ENCODE data around the gene DAPK2. TPM values are rescaled to one million over a fixed set of nuclear protein-coding genes. Genes with fewer than 3 reads are reported as not detected.

The DAPK2 gene
- total and polyA plus RNA-seq, 7 experiments from 2014 or later = 0.46 to 9.3 (median 4.2) TPM; not detected in 3

DNA sequence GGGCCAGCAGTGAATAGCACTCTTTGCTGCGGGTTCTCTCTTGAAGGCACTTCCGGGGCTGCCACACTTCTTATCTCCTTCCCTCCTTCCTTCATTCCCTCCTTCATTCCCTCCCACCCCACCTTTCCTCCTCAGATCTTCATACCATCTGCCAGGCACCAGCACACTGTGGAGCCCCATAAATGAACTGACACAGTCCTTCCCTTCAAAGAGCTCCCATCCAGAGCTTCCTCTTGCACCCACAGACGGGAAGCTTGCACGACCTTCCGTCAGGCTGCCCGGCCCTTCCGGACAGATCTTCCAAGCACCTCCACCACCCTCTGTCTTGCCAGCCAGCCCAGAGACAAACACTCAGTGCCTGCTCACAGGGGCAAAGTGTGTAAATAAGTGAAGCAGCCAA, 147.1 kb downstream of the DAPK2 start:
- Mint-ChIP-seq H3K36me3 (peaks cover 0 to 7% (median 0%) of the 10 kb centered on the region in 5 donors), H3K4me3 (peak overlapping the region in 8 of 10 donors; percentile 26 to 69 (median 49)), H3K27me3 (peaks cover 0 to 2% (median 0%) of the 10 kb centered on the region in 5 donors), H3K4me1 (peaks cover 15 to 69% (median 63%) of the 10 kb centered on the region in 7 donors), H3K9me3 (peaks cover 0 to 3% (median 0%) of the 10 kb centered on the region in 11 donors), H3K27ac (peak overlapping the region; percentile 9 to 85 (median 68))
- no peak for DNase-seq
- Histone ChIP-seq H3K27ac (ENCODE audit: low read depth, low read length) (peak overlapping the region; percentile 31), H3K4me3 (ENCODE audit: low read length) (no peak overlapping the region), H3K27me3 (ENCODE audit: control insufficient read depth in 2 of 2, insufficient read depth in 2 of 2, low read length in 2 of 2) (no peaks in the 10 kb centered on the region), H3K9me3 (ENCODE audit: control insufficient read depth in 2 of 3, low read length in 3 of 3) (no peaks in the 10 kb centered on the region), H3K4me1 (ENCODE audit: control insufficient read depth in 2 of 2, insufficient read depth in 2 of 2, low read length in 2 of 2) (peaks cover 15 to 34% of the 10 kb centered on the region in 2 donors), H3K36me3 (ENCODE audit: control insufficient read depth in 2 of 3, insufficient read depth in 3 of 3, low read length in 3 of 3) (no peaks in the 10 kb centered on the region)
- ATAC-seq = peak; percentile 23
- CTCF ChIA-PET = no interaction called here
- intact Hi-C loops (cut with micrococcal nuclease) = no loop called here
- POLR2A ChIA-PET = interaction anchor here (1.2 kb wide), 1 partner anchor 66 kb away, joined by 4 read pairs; no protein-coding TSS in a partner anchor

DNA sequence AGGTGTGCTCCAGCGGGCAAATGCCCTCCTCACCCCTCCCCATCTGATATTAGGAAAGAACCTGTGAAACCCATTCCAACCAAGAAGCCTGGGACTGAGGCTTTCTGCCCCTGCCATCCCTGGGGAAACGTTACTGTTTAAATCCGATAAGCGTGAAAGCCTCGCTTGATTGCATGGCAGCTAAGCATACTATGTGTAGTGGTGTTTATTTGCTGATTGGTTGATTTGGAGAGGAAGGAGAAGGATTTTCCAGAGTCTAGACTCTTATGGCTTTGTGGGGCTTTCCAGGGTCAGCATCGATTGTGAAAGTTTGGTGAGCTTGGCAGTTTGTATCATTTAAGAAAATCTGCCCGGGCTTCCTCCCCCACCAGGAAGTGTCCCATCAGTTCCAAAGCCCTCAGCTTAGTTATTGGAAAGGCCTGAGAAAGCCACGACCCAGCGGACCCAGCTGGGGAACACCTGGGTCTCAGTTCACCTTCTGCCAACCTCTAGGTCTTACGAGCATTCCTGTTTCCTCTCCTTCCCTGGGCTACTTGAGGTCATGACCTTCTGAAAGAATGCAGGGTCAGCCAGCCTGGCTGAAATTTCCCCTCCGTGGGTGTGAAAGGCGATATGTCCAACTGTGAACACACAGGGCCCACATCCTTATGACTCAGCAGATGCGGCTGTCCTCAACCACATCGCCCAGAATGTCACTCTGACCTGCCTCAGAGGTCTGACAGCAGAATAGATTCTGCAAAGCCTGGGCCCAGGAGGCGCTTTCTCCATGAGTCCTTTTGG, 149.8 kb downstream of the DAPK2 start:
- H3K9me3 ChIP-seq (ENCODE audit: control insufficient read depth in 2 of 3, low read length in 3 of 3) = no peaks in the 10 kb centered on the region
- ATAC-seq = peak; percentile 62

DNA sequence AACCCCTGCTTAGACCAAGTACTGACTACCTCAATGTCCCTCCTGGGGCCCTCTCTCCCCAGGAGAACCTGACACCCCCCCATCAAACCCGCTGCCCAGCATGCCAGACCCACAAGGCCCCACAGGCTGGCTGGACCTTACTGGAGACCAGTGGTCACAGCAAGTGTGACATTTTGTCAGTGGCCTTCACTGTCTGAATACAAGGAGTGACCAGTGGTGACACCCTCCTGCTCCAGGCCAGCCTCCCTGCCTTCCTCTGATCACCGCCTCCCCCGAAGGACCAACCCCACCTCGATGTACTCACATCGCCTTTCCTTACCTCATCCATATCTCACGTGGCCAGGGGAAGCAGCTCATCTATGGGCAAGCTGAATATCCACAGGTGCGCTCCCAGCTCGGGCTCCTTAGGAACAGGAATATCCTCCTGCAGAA, 150.5 kb downstream of the DAPK2 start:
- Histone ChIP-seq H3K4me1 (ENCODE audit: control insufficient read depth in 2 of 2, insufficient read depth in 2 of 2, low read length in 2 of 2) (peaks cover 49 to 67% of the 10 kb centered on the region in 2 donors), H3K4me3 (ENCODE audit: low read length) (no peak overlapping the region), H3K27me3 (ENCODE audit: control insufficient read depth in 2 of 2, insufficient read depth in 2 of 2, low read length in 2 of 2) (no peaks in the 10 kb centered on the region), H3K27ac (ENCODE audit: low read depth, low read length) (no peak overlapping the region), H3K9me3 (ENCODE audit: control insufficient read depth in 2 of 3, low read length in 3 of 3) (no peaks in the 10 kb centered on the region), H3K36me3 (ENCODE audit: control insufficient read depth in 2 of 3, insufficient read depth in 3 of 3, low read length in 3 of 3) (no peaks in the 10 kb centered on the region)
- DNase-seq (no peak), ATAC-seq (no peak)
- peaks cover 0 to 2% (median 0%) of the 10 kb centered on the region in 5 donors for H3K27me3 Mint-ChIP-seq
- H3K36me3 Mint-ChIP-seq = peaks cover 0 to 7% (median 0%) of the 10 kb centered on the region in 5 donors
- H3K9me3 Mint-ChIP-seq = peaks cover 0 to 3% (median 0%) of the 10 kb centered on the region in 11 donors
- CTCF ChIA-PET = no interaction called here
- H3K4me1 Mint-ChIP-seq = peaks cover 49 to 96% (median 91%) of the 10 kb centered on the region in 7 donors
- H3K27ac Mint-ChIP-seq = peak overlapping the region in 6 of 9 donors; percentile 31 to 91 (median 72)
- intact Hi-C loops (cut with micrococcal nuclease) = no loop called here
- POLR2A ChIA-PET = no interaction called here
- peak overlapping the region in 3 of 10 donors; percentile 15 to 74 (median 36) for H3K4me3 Mint-ChIP-seq

More for the DNA sequence above, 149.8 kb downstream of the DAPK2 start:
- Mint-ChIP-seq H3K27ac (peak overlapping the region in 8 of 9 donors; percentile 5 to 91 (median 68)), H3K36me3 (peaks cover 0 to 7% (median 0%) of the 10 kb centered on the region in 5 donors), H3K27me3 (peaks cover 0 to 2% (median 0%) of the 10 kb centered on the region in 5 donors), H3K4me3 (peak overlapping the region in 4 of 10 donors; percentile 7 to 36 (median 18)), H3K9me3 (peaks cover 0 to 3% (median 0%) of the 10 kb centered on the region in 11 donors), H3K4me1 (peaks cover 42 to 92% (median 84%) of the 10 kb centered on the region in 7 donors)
- Histone ChIP-seq H3K36me3 (ENCODE audit: control insufficient read depth in 2 of 3, insufficient read depth in 3 of 3, low read length in 3 of 3) (no peaks in the 10 kb centered on the region), H3K4me1 (ENCODE audit: control insufficient read depth in 2 of 2, insufficient read depth in 2 of 2, low read length in 2 of 2) (peaks cover 42 to 61% of the 10 kb centered on the region in 2 donors), H3K27ac (ENCODE audit: low read depth, low read length) (no peak overlapping the region), H3K27me3 (ENCODE audit: control insufficient read depth in 2 of 2, insufficient read depth in 2 of 2, low read length in 2 of 2) (no peaks in the 10 kb centered on the region), H3K4me3 (ENCODE audit: low read length) (no peak overlapping the region)
- DNase-seq = peak in 1 of 9 donors; percentile 71
- POLR2A ChIA-PET = no interaction called here
- intact Hi-C loops (cut with micrococcal nuclease) = no loop called here
- CTCF ChIA-PET = interaction anchor here (0.6 to 0.7 kb wide), 2 partner anchors 27 to 154 kb away, joined by 3 to 4 read pairs; no protein-coding TSS in a partner anchor

DNA sequence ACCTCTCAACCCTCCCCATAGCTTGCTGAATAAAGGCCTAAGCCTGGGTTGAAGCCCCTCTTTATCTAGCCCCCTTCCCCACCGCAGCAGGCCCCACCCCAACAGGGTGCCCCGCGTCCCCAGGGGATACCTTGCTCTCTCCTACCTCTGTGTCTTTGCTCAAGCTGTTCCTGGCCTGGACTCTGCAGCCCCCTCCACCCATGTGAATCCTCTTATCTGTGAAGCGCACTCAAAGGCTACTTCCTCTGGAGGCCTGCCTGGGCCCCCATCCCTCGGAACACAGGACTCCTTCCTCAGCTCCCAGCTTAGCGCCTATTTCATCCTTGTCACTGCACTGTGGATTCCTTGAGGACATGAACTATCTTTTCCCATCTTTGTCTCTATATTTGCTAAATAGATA, 151.1 kb downstream of the DAPK2 start:
- peak overlapping the region in 2 of 10 donors; percentile 7 to 27 for H3K4me3 Mint-ChIP-seq

DNA sequence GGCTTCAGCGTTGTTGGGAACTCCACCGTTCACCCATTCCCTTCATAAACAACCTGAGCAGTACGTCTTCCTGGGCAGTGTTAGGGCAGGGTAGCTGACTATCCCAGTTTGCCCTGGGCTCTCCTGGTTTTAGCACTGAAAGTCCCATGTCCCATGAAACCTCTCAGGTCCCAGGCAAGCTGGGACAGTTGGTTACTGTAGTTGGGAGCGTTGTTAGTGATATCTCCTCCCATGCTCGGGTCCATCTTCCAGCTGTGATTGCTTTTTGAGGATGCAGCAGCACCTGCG, 151.7 kb downstream of the DAPK2 start:
- no peak overlapping the region for H3K4me3 ChIP-seq (ENCODE audit: low read length)
- H3K9me3 ChIP-seq (ENCODE audit: control insufficient read depth in 2 of 3, low read length in 3 of 3) = no peaks in the 10 kb centered on the region
- DNase-seq = no peak
- Mint-ChIP-seq H3K27me3 (peaks cover 0 to 2% (median 0%) of the 10 kb centered on the region in 5 donors), H3K27ac (peak overlapping the region in 5 of 9 donors; percentile 41 to 82 (median 68)), H3K4me3 (no peak overlapping the region), H3K4me1 (peaks cover 52 to 89% (median 85%) of the 10 kb centered on the region in 7 donors), H3K9me3 (peaks cover 0 to 3% (median 0%) of the 10 kb centered on the region in 11 donors), H3K36me3 (peaks cover 0 to 7% (median 0%) of the 10 kb centered on the region in 5 donors)
- peaks cover 53 to 67% of the 10 kb centered on the region in 2 donors for H3K4me1 ChIP-seq (ENCODE audit: control insufficient read depth in 2 of 2, insufficient read depth in 2 of 2, low read length in 2 of 2)
- CTCF ChIA-PET = interaction anchor here (0.7 to 1.3 kb wide), 2 partner anchors 35 to 142 kb away, joined by 3 to 4 read pairs; no protein-coding TSS in a partner anchor
- H3K36me3 ChIP-seq (ENCODE audit: control insufficient read depth in 2 of 3, insufficient read depth in 3 of 3, low read length in 3 of 3) = no peaks in the 10 kb centered on the region
- no peak overlapping the region for H3K27ac ChIP-seq (ENCODE audit: low read depth, low read length)
- POLR2A ChIA-PET = interaction anchor here (2.8 kb wide), 1 partner anchor 35 kb away, joined by 14 read pairs; no protein-coding TSS in a partner anchor
- no peaks in the 10 kb centered on the region for H3K27me3 ChIP-seq (ENCODE audit: control insufficient read depth in 2 of 2, insufficient read depth in 2 of 2, low read length in 2 of 2)
- intact Hi-C loops (cut with micrococcal nuclease) = loop anchor here in 1 of 2 donors (5.0 kb wide), 2 partner anchors 43 to 153 kb away; partner anchors contain the start of gene DAPK2
- no peak for ATAC-seq

More for the DNA sequence above, 151.1 kb downstream of the DAPK2 start:
- Histone ChIP-seq H3K27me3 (ENCODE audit: control insufficient read depth in 2 of 2, insufficient read depth in 2 of 2, low read length in 2 of 2) (no peaks in the 10 kb centered on the region), H3K9me3 (ENCODE audit: control insufficient read depth in 2 of 3, low read length in 3 of 3) (no peaks in the 10 kb centered on the region), H3K4me1 (ENCODE audit: control insufficient read depth in 2 of 2, insufficient read depth in 2 of 2, low read length in 2 of 2) (peaks cover 53 to 67% of the 10 kb centered on the region in 2 donors), H3K36me3 (ENCODE audit: control insufficient read depth in 2 of 3, insufficient read depth in 3 of 3, low read length in 3 of 3) (no peaks in the 10 kb centered on the region), H3K4me3 (ENCODE audit: low read length) (no peak overlapping the region), H3K27ac (ENCODE audit: low read depth, low read length) (no peak overlapping the region)
- H3K36me3 Mint-ChIP-seq = peaks cover 0 to 7% (median 0%) of the 10 kb centered on the region in 5 donors
- H3K4me1 Mint-ChIP-seq = peaks cover 52 to 94% (median 89%) of the 10 kb centered on the region in 7 donors
- H3K9me3 Mint-ChIP-seq = peaks cover 0 to 3% (median 0%) of the 10 kb centered on the region in 11 donors
- ATAC-seq = no peak
- no peak for DNase-seq
- intact Hi-C loops (cut with micrococcal nuclease) = no loop called here
- ChIA-PET POLR2A (no interaction called here), CTCF (interaction anchor here (0.7 to 1.3 kb wide), 2 partner anchors 35 to 143 kb away, joined by 3 to 4 read pairs; no protein-coding TSS in a partner anchor)
- H3K27me3 Mint-ChIP-seq = peaks cover 0 to 2% (median 0%) of the 10 kb centered on the region in 5 donors
- peak overlapping the region in 8 of 9 donors; percentile 33 to 82 (median 66) for H3K27ac Mint-ChIP-seq

DNA sequence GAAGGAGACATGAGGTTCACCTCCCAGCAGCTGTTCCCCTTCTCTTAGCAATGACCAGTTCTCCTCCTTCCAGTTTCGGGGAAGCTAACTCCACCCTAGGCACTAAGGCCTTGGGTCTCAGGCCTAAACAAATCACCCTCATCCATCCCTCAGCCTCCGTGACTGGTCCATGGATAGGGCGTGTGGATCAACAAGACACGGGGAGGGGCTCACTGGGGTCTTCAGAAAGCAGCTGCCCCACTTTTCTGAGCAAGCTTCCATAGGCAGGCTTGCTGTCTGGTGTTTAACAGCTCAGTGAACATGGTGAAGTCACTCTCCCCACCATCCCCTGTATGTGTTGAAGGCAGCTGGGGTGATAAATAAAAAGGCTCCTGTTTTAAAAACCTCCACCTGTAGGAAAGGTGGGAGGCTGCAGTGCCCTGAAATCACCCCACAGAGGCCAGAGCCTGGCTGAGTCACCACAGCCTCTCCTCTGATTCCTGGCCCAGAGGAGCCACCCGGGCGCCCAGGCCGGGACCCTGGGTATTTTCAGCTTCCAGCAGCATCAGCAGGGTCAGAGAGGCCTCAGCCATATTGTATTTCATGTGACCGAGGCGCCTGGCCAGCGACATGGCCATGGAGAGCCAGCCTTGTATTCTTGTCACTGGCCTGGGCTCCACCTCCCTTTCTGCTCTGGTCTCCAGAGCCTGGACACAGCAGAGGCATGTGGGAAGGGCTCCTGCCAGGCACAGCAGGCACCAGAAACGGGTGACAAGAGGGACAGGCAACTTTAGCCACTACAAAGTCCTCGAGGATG, 152.2 kb downstream of the DAPK2 start:
- Mint-ChIP-seq H3K9me3 (peaks cover 0 to 3% (median 0%) of the 10 kb centered on the region in 11 donors), H3K4me1 (peaks cover 58 to 89% (median 85%) of the 10 kb centered on the region in 7 donors), H3K27me3 (peaks cover 0 to 2% (median 0%) of the 10 kb centered on the region in 5 donors), H3K4me3 (peak overlapping the region in 8 of 10 donors; percentile 16 to 82 (median 59)), H3K36me3 (peaks cover 0 to 7% (median 0%) of the 10 kb centered on the region in 5 donors), H3K27ac (peak overlapping the region; percentile 54 to 98 (median 88))
- ATAC-seq = no peak
- Histone ChIP-seq H3K4me3 (ENCODE audit: low read length) (no peak overlapping the region), H3K27me3 (ENCODE audit: control insufficient read depth in 2 of 2, insufficient read depth in 2 of 2, low read length in 2 of 2) (no peaks in the 10 kb centered on the region), H3K9me3 (ENCODE audit: control insufficient read depth in 2 of 3, low read length in 3 of 3) (no peaks in the 10 kb centered on the region), H3K27ac (ENCODE audit: low read depth, low read length) (peak overlapping the region; percentile 54), H3K4me1 (ENCODE audit: control insufficient read depth in 2 of 2, insufficient read depth in 2 of 2, low read length in 2 of 2) (peaks cover 49 to 67% of the 10 kb centered on the region in 2 donors), H3K36me3 (ENCODE audit: control insufficient read depth in 2 of 3, insufficient read depth in 3 of 3, low read length in 3 of 3) (no peaks in the 10 kb centered on the region)
- intact Hi-C loops (cut with micrococcal nuclease) = loop anchor here in 1 of 2 donors (2.0 to 5.0 kb wide), 4 partner anchors 43 to 199 kb away; partner anchors contain the start of genes CIAO2A and DAPK2
- no peak for DNase-seq
- CTCF ChIA-PET = interaction anchor here (0.5 to 2.7 kb wide), 5 partner anchors 11 to 141 kb away, joined by 3 to 15 read pairs (median 4); no protein-coding TSS in a partner anchor
- POLR2A ChIA-PET = interaction anchor here (0.8 to 2.8 kb wide), 2 partner anchors 34 to 70 kb away, joined by 3 to 14 read pairs; no protein-coding TSS in a partner anchor

All from naive thymus-derived CD4-positive, alpha-beta T cell (primary cell).